ENCODE measurements around the gene DDX25.

Gene DDX25

DNA sequence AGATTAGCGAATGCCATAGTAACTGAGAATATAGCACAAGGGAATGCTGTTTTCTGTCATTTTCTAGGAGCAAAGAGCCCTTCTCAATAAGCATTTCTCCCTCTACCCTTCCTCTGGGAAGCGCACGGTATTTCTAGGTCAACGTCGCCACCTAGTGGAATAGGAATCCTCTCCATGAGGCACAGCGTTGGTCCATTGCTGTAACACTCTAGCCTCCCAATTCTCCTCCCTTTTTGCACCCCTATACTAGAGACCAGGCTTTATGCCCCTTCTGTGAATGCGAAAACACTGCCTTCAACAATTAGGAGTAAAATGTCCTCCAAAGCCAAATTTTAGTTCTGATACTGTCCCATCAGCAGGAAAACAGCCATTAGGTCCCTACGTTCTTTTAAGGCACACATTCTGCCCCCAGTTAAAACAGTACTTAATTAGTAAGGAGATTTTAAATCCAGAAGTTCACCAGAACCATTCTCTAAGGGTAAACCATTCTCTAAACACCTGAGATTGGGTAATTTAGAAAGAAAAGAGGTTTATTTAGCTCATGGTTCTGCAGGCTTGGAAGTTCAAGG, 29.7 kb upstream of the DDX25 start:
- H3K4me2 ChIP-seq (ENCODE audit: insufficient read depth, low read length, poor library complexity, severe bottlenecking) = no peak overlapping the region
- no peaks in the 10 kb centered on the region for H3K36me3 ChIP-seq (replicated peaks in 1 of 2; ENCODE audit: control insufficient read depth in 2 of 2, insufficient read depth in 2 of 2, low read length in 2 of 2)
- no peak overlapping the region for H2BK5ac ChIP-seq (ENCODE audit: low read length)
- H3K18ac ChIP-seq (ENCODE audit: low read length) = no peak overlapping the region
- no peak overlapping the region for H2BK15ac ChIP-seq (ENCODE audit: low read length)
- no peak overlapping the region for H3K23ac ChIP-seq (ENCODE audit: low read depth, low read length, poor library complexity)
- no peak overlapping the region for H4K91ac ChIP-seq (ENCODE audit: low read depth, low read length, poor library complexity)
- no peaks in the 10 kb centered on the region for H3K79me1 ChIP-seq (ENCODE audit: low read depth, low read length)
- no peak overlapping the region for H2AK5ac ChIP-seq (ENCODE audit: low read depth, low read length)
- peaks cover 1 to 6% of the 10 kb centered on the region in 2 donors for H3K9me3 ChIP-seq (replicated peaks in 1 of 2; ENCODE audit: control insufficient read depth in 2 of 2, insufficient read depth in 1 of 2, low read depth in 1 of 2, low read length in 2 of 2)
- no peak overlapping the region for H3K9ac ChIP-seq (ENCODE audit: low read depth, low read length, poor library complexity)
- no peak overlapping the region for H3K14ac ChIP-seq (ENCODE audit: low read length)
- no peaks in the 10 kb centered on the region for H3K4me1 ChIP-seq (ENCODE audit: control insufficient read depth in 2 of 2, insufficient read depth in 1 of 2, low read depth in 1 of 2, low read length in 2 of 2)
- H3K4ac ChIP-seq (ENCODE audit: low read length) = no peak overlapping the region
- H2BK120ac ChIP-seq (ENCODE audit: low read depth, low read length) = no peak overlapping the region
- DNase-seq (ENCODE audit: low spot score) = peak; percentile 72
- H2BK12ac ChIP-seq (ENCODE audit: low read length) = no peak overlapping the region
- no peak overlapping the region for H3K4me3 ChIP-seq (ENCODE audit: low read length in 2 of 2)
- H2AFZ ChIP-seq (ENCODE audit: low read length) = peak overlapping the region; percentile 54
- H3K27ac ChIP-seq (replicated peaks; ENCODE audit: low read length) = no peak overlapping the region
- H4K8ac ChIP-seq (ENCODE audit: low read depth, low read length) = no peak overlapping the region
- WGBS, 2 donors (ENCODE audit: extremely low coverage in 2 of 2, insufficient read length in 2 of 2, insufficient replicate concordance in 1 of 2) = no CpG with 5 or more reads among the region's 8 CpGs
- no peaks in the 10 kb centered on the region for H3K27me3 ChIP-seq (ENCODE audit: control insufficient read depth in 3 of 3, insufficient read depth in 3 of 3, low read depth in 1 of 3, low read length in 3 of 3)

DNA sequence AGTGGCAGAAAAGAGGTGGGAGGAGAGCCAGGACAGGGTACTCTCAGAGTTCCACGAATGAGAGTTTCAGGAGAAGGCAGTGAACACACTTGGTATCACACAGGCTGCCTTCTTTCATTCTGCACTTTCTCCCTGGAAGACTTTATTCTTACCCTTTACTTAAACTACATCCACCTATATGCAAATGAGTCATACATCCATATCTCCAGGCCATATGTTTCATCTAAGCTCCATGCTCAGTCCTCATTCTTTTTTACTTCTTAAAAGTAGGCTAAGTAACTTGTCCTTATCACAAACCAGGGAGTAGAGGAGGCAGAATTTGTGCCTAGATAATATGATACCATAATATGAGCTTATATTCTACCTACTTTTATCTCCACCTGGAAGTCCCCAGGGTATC, 23.0 kb upstream of the DDX25 start:
- no peaks in the 10 kb centered on the region for H3K4me1 ChIP-seq (ENCODE audit: control insufficient read depth in 2 of 2, insufficient read depth in 1 of 2, low read depth in 1 of 2, low read length in 2 of 2)
- H2BK15ac ChIP-seq (ENCODE audit: low read length) = no peak overlapping the region
- WGBS, 2 donors (ENCODE audit: extremely low coverage in 2 of 2, insufficient read length in 2 of 2, insufficient replicate concordance in 1 of 2) = no CpG with 5 or more reads among the region's 1 CpG
- no peak for DNase-seq (ENCODE audit: low spot score)
- no peaks in the 10 kb centered on the region for H3K79me1 ChIP-seq (ENCODE audit: low read depth, low read length)
- H2AK5ac ChIP-seq (ENCODE audit: low read depth, low read length) = no peak overlapping the region
- H4K8ac ChIP-seq (ENCODE audit: low read depth, low read length) = no peak overlapping the region
- H3K23ac ChIP-seq (ENCODE audit: low read depth, low read length, poor library complexity) = no peak overlapping the region
- H2AFZ ChIP-seq (ENCODE audit: low read length) = no peak overlapping the region
- H3K4me3 ChIP-seq (ENCODE audit: low read length in 2 of 2) = no peak overlapping the region
- H4K91ac ChIP-seq (ENCODE audit: low read depth, low read length, poor library complexity) = no peak overlapping the region
- no peaks in the 10 kb centered on the region for H3K36me3 ChIP-seq (replicated peaks in 1 of 2; ENCODE audit: control insufficient read depth in 2 of 2, insufficient read depth in 2 of 2, low read length in 2 of 2)
- H3K18ac ChIP-seq (ENCODE audit: low read length) = no peak overlapping the region
- no peak overlapping the region for H3K4me2 ChIP-seq (ENCODE audit: insufficient read depth, low read length, poor library complexity, severe bottlenecking)
- no peak overlapping the region for H3K27ac ChIP-seq (replicated peaks; ENCODE audit: low read length)
- H3K4ac ChIP-seq (ENCODE audit: low read length) = no peak overlapping the region
- H3K14ac ChIP-seq (ENCODE audit: low read length) = no peak overlapping the region
- no peak overlapping the region for H2BK120ac ChIP-seq (ENCODE audit: low read depth, low read length)
- H3K27me3 ChIP-seq (ENCODE audit: control insufficient read depth in 3 of 3, insufficient read depth in 3 of 3, low read depth in 1 of 3, low read length in 3 of 3) = peaks cover 0 to 10% (median 0%) of the 10 kb centered on the region in 3 experiments
- no peak overlapping the region for H2BK5ac ChIP-seq (ENCODE audit: low read length)
- H3K9me3 ChIP-seq (replicated peaks in 1 of 2; ENCODE audit: control insufficient read depth in 2 of 2, insufficient read depth in 1 of 2, low read depth in 1 of 2, low read length in 2 of 2) = peaks cover 0 to 2% of the 10 kb centered on the region in 2 donors
- H2BK12ac ChIP-seq (ENCODE audit: low read length) = no peak overlapping the region
- H3K9ac ChIP-seq (ENCODE audit: low read depth, low read length, poor library complexity) = no peak overlapping the region

DNA sequence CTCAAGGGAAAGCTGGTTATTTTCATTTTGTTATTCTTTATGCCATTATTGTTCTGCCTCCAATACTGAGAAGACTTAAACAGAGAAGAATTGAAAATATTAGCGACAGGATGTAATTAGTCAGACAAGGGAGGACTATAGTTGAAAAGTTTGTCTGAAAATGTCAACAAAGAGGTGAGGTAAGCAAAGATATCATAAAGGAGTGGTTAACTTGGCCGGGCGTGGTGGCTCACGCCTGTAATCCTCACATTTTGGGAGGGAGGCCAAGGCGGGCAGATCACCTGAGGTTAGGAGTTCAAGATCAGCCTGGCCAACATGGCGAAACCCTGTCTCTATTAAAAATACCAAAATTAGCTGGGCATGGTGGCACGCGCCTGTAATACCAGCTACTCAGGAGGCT, 20.9 kb upstream of the DDX25 start:
- Histone ChIP-seq H3K9ac (ENCODE audit: low read depth, low read length, poor library complexity) (no peak overlapping the region), H4K91ac (ENCODE audit: low read depth, low read length, poor library complexity) (no peak overlapping the region), H3K4ac (ENCODE audit: low read length) (no peak overlapping the region), H2AFZ (ENCODE audit: low read length) (no peak overlapping the region), H3K4me1 (ENCODE audit: control insufficient read depth in 2 of 2, insufficient read depth in 1 of 2, low read depth in 1 of 2, low read length in 2 of 2) (no peaks in the 10 kb centered on the region), H3K27me3 (ENCODE audit: control insufficient read depth in 3 of 3, insufficient read depth in 3 of 3, low read depth in 1 of 3, low read length in 3 of 3) (peaks cover 0 to 10% (median 0%) of the 10 kb centered on the region in 3 experiments), H3K4me2 (ENCODE audit: insufficient read depth, low read length, poor library complexity, severe bottlenecking) (no peak overlapping the region), H2BK15ac (ENCODE audit: low read length) (no peak overlapping the region), H2BK12ac (ENCODE audit: low read length) (no peak overlapping the region), H2BK5ac (ENCODE audit: low read length) (no peak overlapping the region), H3K79me1 (ENCODE audit: low read depth, low read length) (no peaks in the 10 kb centered on the region), H3K27ac (replicated peaks; ENCODE audit: low read length) (no peak overlapping the region), H4K8ac (ENCODE audit: low read depth, low read length) (no peak overlapping the region), H3K23ac (ENCODE audit: low read depth, low read length, poor library complexity) (no peak overlapping the region), H2AK5ac (ENCODE audit: low read depth, low read length) (no peak overlapping the region), H3K9me3 (replicated peaks in 1 of 2; ENCODE audit: control insufficient read depth in 2 of 2, insufficient read depth in 1 of 2, low read depth in 1 of 2, low read length in 2 of 2) (peaks cover 4 to 14% of the 10 kb centered on the region in 2 donors), H3K14ac (ENCODE audit: low read length) (no peak overlapping the region), H2BK120ac (ENCODE audit: low read depth, low read length) (no peak overlapping the region), H3K36me3 (replicated peaks in 1 of 2; ENCODE audit: control insufficient read depth in 2 of 2, insufficient read depth in 2 of 2, low read length in 2 of 2) (no peaks in the 10 kb centered on the region), H3K4me3 (ENCODE audit: low read length in 2 of 2) (no peak overlapping the region), H3K18ac (ENCODE audit: low read length) (no peak overlapping the region)
- DNase-seq (ENCODE audit: low spot score) = no peak
- no CpG with 5 or more reads among the region's 8 CpGs for WGBS, 2 donors (ENCODE audit: extremely low coverage in 2 of 2, insufficient read length in 2 of 2, insufficient replicate concordance in 1 of 2)

DNA sequence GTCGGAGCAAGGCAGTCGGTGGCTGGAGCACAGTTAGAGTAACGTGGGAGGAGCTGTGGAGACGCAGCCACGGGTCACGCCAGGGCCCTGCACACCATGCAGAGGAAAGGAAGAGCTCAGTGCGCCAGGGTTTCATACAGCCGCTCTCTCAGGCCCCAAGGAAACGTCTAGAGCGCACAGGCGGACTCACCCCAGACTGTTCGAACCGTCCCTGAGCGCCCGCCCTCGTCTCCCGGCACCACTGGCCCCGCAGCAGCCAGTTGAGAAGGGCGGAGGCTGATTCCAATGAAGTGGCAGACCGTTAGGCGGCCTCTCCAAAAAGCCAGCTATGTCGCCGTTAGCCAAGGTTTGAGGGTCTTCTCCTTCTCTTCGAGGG, 17.3 kb upstream of the DDX25 start:
- Histone ChIP-seq H4K8ac (ENCODE audit: low read depth, low read length) (peak overlapping the region; percentile 23), H2AK5ac (ENCODE audit: low read depth, low read length) (peak overlapping the region; percentile 84), H3K27ac (replicated peaks; ENCODE audit: low read length) (no peak overlapping the region), H3K18ac (ENCODE audit: low read length) (peak overlapping the region; percentile 94), H3K23ac (ENCODE audit: low read depth, low read length, poor library complexity) (no peak overlapping the region), H2BK5ac (ENCODE audit: low read length) (no peak overlapping the region), H3K9me3 (replicated peaks in 1 of 2; ENCODE audit: control insufficient read depth in 2 of 2, insufficient read depth in 1 of 2, low read depth in 1 of 2, low read length in 2 of 2) (peaks cover 4 to 14% of the 10 kb centered on the region in 2 donors), H2AFZ (ENCODE audit: low read length) (no peak overlapping the region), H2BK120ac (ENCODE audit: low read depth, low read length) (no peak overlapping the region), H3K4me3 (ENCODE audit: low read length in 2 of 2) (no peak overlapping the region), H4K91ac (ENCODE audit: low read depth, low read length, poor library complexity) (peak overlapping the region; percentile 72), H2BK12ac (ENCODE audit: low read length) (peak overlapping the region; percentile 84), H3K14ac (ENCODE audit: low read length) (peak overlapping the region; percentile 94), H3K36me3 (replicated peaks in 1 of 2; ENCODE audit: control insufficient read depth in 2 of 2, insufficient read depth in 2 of 2, low read length in 2 of 2) (no peaks in the 10 kb centered on the region), H3K4ac (ENCODE audit: low read length) (peak overlapping the region; percentile 76), H3K4me2 (ENCODE audit: insufficient read depth, low read length, poor library complexity, severe bottlenecking) (no peak overlapping the region), H3K27me3 (ENCODE audit: control insufficient read depth in 3 of 3, insufficient read depth in 3 of 3, low read depth in 1 of 3, low read length in 3 of 3) (no peaks in the 10 kb centered on the region), H3K4me1 (ENCODE audit: control insufficient read depth in 2 of 2, insufficient read depth in 1 of 2, low read depth in 1 of 2, low read length in 2 of 2) (no peaks in the 10 kb centered on the region), H2BK15ac (ENCODE audit: low read length) (peak overlapping the region; percentile 100), H3K9ac (ENCODE audit: low read depth, low read length, poor library complexity) (no peak overlapping the region), H3K79me1 (ENCODE audit: low read depth, low read length) (no peaks in the 10 kb centered on the region)
- WGBS, 2 donors (ENCODE audit: extremely low coverage in 2 of 2, insufficient read length in 2 of 2, insufficient replicate concordance in 1 of 2) = no CpG with 5 or more reads among the region's 24 CpGs
- DNase-seq (ENCODE audit: low spot score) = no peak
